CD4-positive, alpha-beta T cell treated with Interleukin-2 at 100 ng/mL for 4 hours (primary cell): ENCODE results near the gene BBS12.
A peak's percentile ranks its signal among the peaks of the same experiment; 100 is the strongest.

Experiments used
- DNase-seq: peaks from one replicate; pipeline ENCODE4 v3.0.0-alpha.2; 2020; ENCODE audit warnings: low spot score

Gene BBS12

GRCh38 chr4:122715221-122715620 lies 17.3 kb upstream of the BBS12 start:
- no peak for DNase-seq

GRCh38 chr4:122716825-122717448 lies 15.6 kb upstream of the BBS12 start:
- peak; percentile 77 for DNase-seq

- DNase-seq = no peak
Observed at GRCh38 chr4:122718281-122718680, 14.2 kb upstream of the BBS12 start.

- DNase-seq = no peak
Observed at GRCh38 chr4:122722256-122722655, 10.2 kb upstream of the BBS12 start.

GRCh38 chr4:122728856-122729255 lies 3.6 kb upstream of the BBS12 start:
- no peak for DNase-seq

- no peak for DNase-seq
Observed at GRCh38 chr4:122731676-122732075, 828 bp upstream of the BBS12 start.

- DNase-seq = no peak
Observed at GRCh38 chr4:122733787-122734120, 1.2 kb downstream of the BBS12 start.

- DNase-seq = no peak
Observed at GRCh38 chr4:122739174-122739573, 6.7 kb downstream of the BBS12 start.

GRCh38 chr4:122742933-122743829 lies 10.7 kb downstream of the BBS12 start:
- no peak for DNase-seq

- DNase-seq = no peak
Observed at GRCh38 chr4:122744229-122744628, 11.7 kb downstream of the BBS12 start.

GRCh38 chr4:122746485-122746965 lies 14.0 kb downstream of the BBS12 start:
- DNase-seq = peak; percentile 3

- DNase-seq = no peak
Observed at GRCh38 chr4:122747068-122747467, 14.6 kb downstream of the BBS12 start.

- no peak for DNase-seq
Observed at GRCh38 chr4:122747883-122748282, 15.4 kb downstream of the BBS12 start.

GRCh38 chr4:122749704-122750454 lies 17.4 kb downstream of the BBS12 start:
- DNase-seq = no peak

GRCh38 chr4:122755675-122756074 lies 23.2 kb downstream of the BBS12 start:
- DNase-seq = no peak

- DNase-seq = peak; percentile 47
Observed at GRCh38 chr4:122758033-122758432, 25.5 kb downstream of the BBS12 start.

- no peak for DNase-seq
Observed at GRCh38 chr4:122759639-122760310, 27.3 kb downstream of the BBS12 start.

GRCh38 chr4:122762520-122762919 lies 30.0 kb downstream of the BBS12 start:
- peak; percentile 27 for DNase-seq

- DNase-seq = no peak
Observed at GRCh38 chr4:122762966-122763716, 30.6 kb downstream of the BBS12 start.

GRCh38 chr4:122764071-122764820 lies 31.7 kb downstream of the BBS12 start:
- no peak for DNase-seq

GRCh38 chr4:122764821-122765215 lies 32.3 kb downstream of the BBS12 start:
- DNase-seq = no peak
